HepG2 (cell line): Measurements from ENCODE around the gene CROCC. TPM values are rescaled to one million over a fixed set of nuclear protein-coding genes. Genes with fewer than 3 reads are reported as not detected.

Experiments used
- CBFB ChIP-seq: sonication (generic); formaldehyde crosslinking; IDR thresholded peaks from 2 replicates; pipeline ENCODE4 v1.4.0; 2020; ENCODE audit warnings: missing genetic modification reagents
- CCAR2 ChIP-seq: fragments of 200-400 bp; formaldehyde crosslinking; optimal IDR thresholded peaks from 2 replicates; pipeline ENCODE3; 2018; ENCODE audit warnings: low read depth, mild to moderate bottlenecking, low read length, moderate library complexity
- CCDC6 ChIP-seq: sonication (generic); formaldehyde crosslinking; IDR thresholded peaks from 2 replicates; pipeline ENCODE4 v1.8.1; 2022; ENCODE audit warnings: mild to moderate bottlenecking, missing genetic modification reagents, moderate library complexity
- CENPT ChIP-seq: sonication (generic); formaldehyde crosslinking; IDR thresholded peaks from 2 replicates; pipeline ENCODE4 v1.8.0; 2022; ENCODE audit warnings: low read depth, mild to moderate bottlenecking, moderate library complexity, missing genetic modification reagents
- FOXP4 ChIP-seq: sonication (generic); formaldehyde crosslinking; IDR thresholded peaks from 2 replicates; pipeline ENCODE4 v1.4.0; 2020; ENCODE audit warnings: missing genetic modification reagents
- GABPA ChIP-seq, 2 experiments: IDR thresholded peaks; 2 replicates each; pipeline ENCODE4 v1.6.1; 2011 to 2016; ENCODE audit warnings: low read depth in 2 of 2, low read length in 1 of 2, missing biosample characterization in 1 of 2, missing genetic modification characterization in 1 of 2
- GTF2F1 ChIP-seq: fragments of 150-350 bp; IDR thresholded peaks from 2 replicates; pipeline ENCODE4 v1.6.1; 2014; ENCODE audit warnings: low read length
- JARID2 ChIP-seq: sonication (generic); formaldehyde crosslinking; IDR thresholded peaks from 2 replicates; pipeline ENCODE4 v1.8.1; 2023; ENCODE audit warnings: missing genetic modification reagents, inconsistent platforms; ENCODE audit not compliant: insufficient replicate concordance
- KDM3A ChIP-seq: IDR thresholded peaks from 2 replicates; pipeline ENCODE4 v1.6.1; 2018; ENCODE audit warnings: low read depth, missing compliant biosample characterization
- NCOR1 ChIP-seq: fragments of 200-600 bp; sonication (generic); IDR thresholded peaks from 2 replicates; pipeline ENCODE4 v1.7.0; 2017; ENCODE audit warnings: antibody characterized with exemption, low read length, borderline replicate concordance
- PHF21A ChIP-seq: sonication (generic); formaldehyde crosslinking; IDR thresholded peaks from 2 replicates; pipeline ENCODE4 v1.5.0; 2020; ENCODE audit warnings: mild to moderate bottlenecking, missing genetic modification reagents
- POLR2AphosphoS5 ChIP-seq: IDR thresholded peaks from 2 replicates; pipeline ENCODE4 v1.6.1; 2012; ENCODE audit warnings: low read depth, low read length
- SAFB2 ChIP-seq: sonication (generic); formaldehyde crosslinking; IDR thresholded peaks from 2 replicates; pipeline ENCODE4 v1.5.1; 2020; ENCODE audit warnings: missing genetic modification reagents, low read depth, mild to moderate bottlenecking, borderline replicate concordance
- SATB2 ChIP-seq: sonication (generic); formaldehyde crosslinking; IDR thresholded peaks from 2 replicates; pipeline ENCODE4 v1.5.0; 2020; ENCODE audit warnings: missing genetic modification reagents
- SMYD3 ChIP-seq: sonication (generic); formaldehyde crosslinking; IDR thresholded peaks from 2 replicates; pipeline ENCODE4 v1.8.1; 2023; ENCODE audit warnings: mild to moderate bottlenecking, missing genetic modification reagents
- THAP11 ChIP-seq: IDR thresholded peaks from 2 replicates; pipeline ENCODE4 v1.6.1; 2016; ENCODE audit warnings: missing biosample characterization, missing genetic modification reagents
- ZBTB4 ChIP-seq: sonication (generic); formaldehyde crosslinking; IDR thresholded peaks from 2 replicates; pipeline ENCODE4 v1.4.0; 2020; ENCODE audit warnings: missing genetic modification reagents, mild to moderate bottlenecking, borderline replicate concordance
- ZKSCAN8 ChIP-seq: IDR thresholded peaks from 2 replicates; pipeline ENCODE4 v1.6.1; 2016; ENCODE audit warnings: borderline replicate concordance, missing genetic modification reagents, missing compliant biosample characterization
- ZNF382 ChIP-seq: sonication (generic); formaldehyde crosslinking; IDR thresholded peaks from 2 replicates; pipeline ENCODE4 v1.5.0; 2020; ENCODE audit warnings: missing genetic modification reagents, mild to moderate bottlenecking, borderline replicate concordance
- ZNF503 ChIP-seq: sonication (generic); formaldehyde crosslinking; IDR thresholded peaks from 2 replicates; pipeline ENCODE4 v1.4.0; 2020; ENCODE audit warnings: missing genetic modification reagents
- ZNF558 ChIP-seq: sonication (generic); formaldehyde crosslinking; IDR thresholded peaks from 2 replicates; pipeline ENCODE4 v1.9.0; 2022; ENCODE audit warnings: mild to moderate bottlenecking, missing genetic modification reagents, borderline replicate concordance
- ZNF772 ChIP-seq: sonication (generic); formaldehyde crosslinking; IDR thresholded peaks from 2 replicates; pipeline ENCODE4 v1.5.0; 2020; ENCODE audit warnings: mild to moderate bottlenecking, missing genetic modification reagents
- ZNF790 ChIP-seq: sonication (generic); formaldehyde crosslinking; IDR thresholded peaks from 2 replicates; pipeline ENCODE4 v1.8.0; 2022; ENCODE audit warnings: missing genetic modification reagents, mild to moderate bottlenecking, borderline replicate concordance
- polyA plus RNA-seq, 8 experiments: library from polyadenylated mRNA; depleted of rRNA in 3 of 8; stranded (reverse) in 7 of 8; unstranded in 1 of 8; fragments of >200 nt; fragmentation: Illumina TruSeq in 4 of 8; extraction: Trizol in 4 of 8; gene quantifications; 2 replicates each; pipeline versions ENCODE4 v1.2.1 to v1.2.3, GENCODE V29; 2011 to 2016; ENCODE audit warnings: low read depth in 4 of 8, missing spikeins in 1 of 8, mixed read lengths in 1 of 8; ENCODE audit not compliant: insufficient read depth in 1 of 8
- total RNA-seq, 5 experiments: library from RNA; depleted of rRNA; stranded (reverse); fragments of >200 nt; fragmentation: Illumina TruSeq; extraction: Trizol; gene quantifications; 2 replicates each; pipeline ENCODE4 v1.2.3, GENCODE V29; 2016; ENCODE audit warnings: low read depth in 1 of 5

The CROCC gene
- total and polyA plus RNA-seq, 2 of the 13 experiments (the other 11 are each of a cell fraction or from before 2014, with no cell fraction given), result 7.8 to 15.5 TPM

- TF ChIP-seq ZBTB4, result no peak
- no peak for TF ChIP-seq ZNF382 (CRISPR knock-in tag)
- TF ChIP-seq POLR2AphosphoS5, result peak; percentile 99
- TF ChIP-seq SATB2 (CRISPR knock-in tag), result no peak
- no peak for TF ChIP-seq GABPA (IDR thresholded peaks at IDR 0.05; ENCODE audit: low read depth, low read length)
- no peak for TF ChIP-seq GABPA (CRISPR knock-in tag; IDR thresholded peaks at IDR 0.05; ENCODE audit: low read depth)
- 0 out of 2 replicates have a peak, but pooled peaks have one; percentile 36 for TF ChIP-seq ZNF772 (CRISPR knock-in tag)
- TF ChIP-seq ZKSCAN8, result 0 out of 2 replicates have a peak, but pooled peaks have one; percentile 3
- TF ChIP-seq PHF21A, result peak; percentile 54; the same call in 1 of the 2 replicates
- peak; percentile 62 for TF ChIP-seq FOXP4 (CRISPR knock-in tag)
- TF ChIP-seq CCDC6, result 0 out of 2 replicates have a peak, but pooled peaks have one; percentile 37
- TF ChIP-seq CENPT, result no peak
- no peak for TF ChIP-seq CCAR2
- no peak for TF ChIP-seq ZNF790 (CRISPR knock-in tag)
- no peak for TF ChIP-seq JARID2 (CRISPR knock-in tag)
- peak; percentile 49; the same call in 1 of the 2 replicates for TF ChIP-seq SMYD3 (CRISPR knock-in tag)
- TF ChIP-seq CBFB (CRISPR knock-in tag), result no peak
- no peak for TF ChIP-seq KDM3A (CRISPR knock-in tag)
- 0 out of 2 replicates have a peak, but pooled peaks have one; percentile 20 for TF ChIP-seq ZNF558
- TF ChIP-seq ZNF503 (CRISPR knock-in tag), result peak; percentile 63; the same call in 1 of the 2 replicates
- TF ChIP-seq NCOR1, result no peak
- 0 out of 2 replicates have a peak, but pooled peaks have one; percentile 49 for TF ChIP-seq SAFB2 (CRISPR knock-in tag)
- peak; percentile 100 for TF ChIP-seq GTF2F1
- peak; percentile 85 for TF ChIP-seq THAP11 (CRISPR knock-in tag)
These were observed 16.4 kb upstream of the CROCC start (continued) for GRCh38 chr1:16905110-16905867.
